ENCODE measurements around the gene ANO10.
"Not testable (repeated sequence)": the region's sequence is repeated elsewhere in the genome, so short reads cannot be mapped to it uniquely, and the experiment has no call there.

The ANO10 gene

GRCh38 chr3:43473244-43473643 is 148.6 kb downstream of the ANO10 start:
- Histone ChIP-seq H3K9me3 (ENCODE audit: control insufficient read depth, insufficient read depth, low read length) (no peaks in the 10 kb centered on the region), H3K36me3 (ENCODE audit: insufficient read depth, low read length) (no peaks in the 10 kb centered on the region), H3K9ac (ENCODE audit: low read depth, low read length) (no peak overlapping the region), H3K4me1 (ENCODE audit: insufficient read depth, low read length) (peaks cover 2% of the 10 kb centered on the region; the same call in 1 of the 2 replicates)

GRCh38 chr3:43468133-43468532 is 153.7 kb downstream of the ANO10 start:
- Histone ChIP-seq H3K9ac (ENCODE audit: low read depth, low read length) (no peak overlapping the region), H3K36me3 (ENCODE audit: insufficient read depth, low read length) (no peaks in the 10 kb centered on the region), H3K9me3 (ENCODE audit: control insufficient read depth, insufficient read depth, low read length) (peaks cover 2% of the 10 kb centered on the region), H3K4me1 (ENCODE audit: insufficient read depth, low read length) (no peaks in the 10 kb centered on the region)

- no peaks in the 10 kb centered on the region for H3K4me1 ChIP-seq (ENCODE audit: insufficient read depth, low read length)
- peaks cover 6% of the 10 kb centered on the region for H3K9me3 ChIP-seq (ENCODE audit: control insufficient read depth, insufficient read depth, low read length)
- no peaks in the 10 kb centered on the region for H3K36me3 ChIP-seq (ENCODE audit: insufficient read depth, low read length)
- no peak overlapping the region for H3K9ac ChIP-seq (ENCODE audit: low read depth, low read length)
Observed at GRCh38 chr3:43465109-43465508, 156.7 kb downstream of the ANO10 start.

GRCh38 chr3:43462566-43462965 is 159.2 kb downstream of the ANO10 start:
- not testable (repeated sequence) for H3K4me1 ChIP-seq (ENCODE audit: insufficient read depth, low read length); H3K36me3 ChIP-seq (ENCODE audit: insufficient read depth, low read length)

GRCh38 chr3:43461345-43461744 is 160.5 kb downstream of the ANO10 start:
- H3K36me3 ChIP-seq (ENCODE audit: insufficient read depth, low read length) = no peaks in the 10 kb centered on the region

More at GRCh38 chr3:43462566-43462965, 159.2 kb downstream of the ANO10 start:
- H3K9ac ChIP-seq (ENCODE audit: low read depth, low read length); H3K9me3 ChIP-seq (ENCODE audit: control insufficient read depth, insufficient read depth, low read length): not testable (repeated sequence)

GRCh38 chr3:43457038-43457437 is 164.8 kb downstream of the ANO10 start:
- H3K4me1 ChIP-seq (ENCODE audit: insufficient read depth, low read length); H3K36me3 ChIP-seq (ENCODE audit: insufficient read depth, low read length); H3K9ac ChIP-seq (ENCODE audit: low read depth, low read length); H3K9me3 ChIP-seq (ENCODE audit: control insufficient read depth, insufficient read depth, low read length): not testable (repeated sequence)

More at GRCh38 chr3:43461345-43461744, 160.5 kb downstream of the ANO10 start:
- Histone ChIP-seq H3K4me1 (ENCODE audit: insufficient read depth, low read length) (no peaks in the 10 kb centered on the region), H3K9me3 (ENCODE audit: control insufficient read depth, insufficient read depth, low read length) (peaks cover 6% of the 10 kb centered on the region), H3K9ac (ENCODE audit: low read depth, low read length) (no peak overlapping the region)

GRCh38 chr3:43455233-43455632 is 166.6 kb downstream of the ANO10 start:
- Histone ChIP-seq H3K9me3 (ENCODE audit: control insufficient read depth, insufficient read depth, low read length) (no peaks in the 10 kb centered on the region), H3K9ac (ENCODE audit: low read depth, low read length) (no peak overlapping the region), H3K36me3 (ENCODE audit: insufficient read depth, low read length) (no peaks in the 10 kb centered on the region), H3K4me1 (ENCODE audit: insufficient read depth, low read length) (no peaks in the 10 kb centered on the region)

GRCh38 chr3:43453981-43454380 is 167.8 kb downstream of the ANO10 start:
- H3K4me1 ChIP-seq (ENCODE audit: insufficient read depth, low read length) = no peaks in the 10 kb centered on the region
- H3K36me3 ChIP-seq (ENCODE audit: insufficient read depth, low read length) = no peaks in the 10 kb centered on the region
- H3K9me3 ChIP-seq (ENCODE audit: control insufficient read depth, insufficient read depth, low read length) = no peaks in the 10 kb centered on the region
- H3K9ac ChIP-seq (ENCODE audit: low read depth, low read length) = no peak overlapping the region

- Histone ChIP-seq H3K36me3 (ENCODE audit: insufficient read depth, low read length) (no peaks in the 10 kb centered on the region), H3K9me3 (ENCODE audit: control insufficient read depth, insufficient read depth, low read length) (no peaks in the 10 kb centered on the region), H3K9ac (ENCODE audit: low read depth, low read length) (no peak overlapping the region), H3K4me1 (ENCODE audit: insufficient read depth, low read length) (no peaks in the 10 kb centered on the region)
Observed at GRCh38 chr3:43451670-43452254, 170.0 kb downstream of the ANO10 start.

GRCh38 chr3:43448098-43448497 is 173.7 kb downstream of the ANO10 start:
- Histone ChIP-seq H3K4me1 (ENCODE audit: insufficient read depth, low read length) (no peaks in the 10 kb centered on the region), H3K9ac (ENCODE audit: low read depth, low read length) (no peak overlapping the region), H3K36me3 (ENCODE audit: insufficient read depth, low read length) (no peaks in the 10 kb centered on the region), H3K9me3 (ENCODE audit: control insufficient read depth, insufficient read depth, low read length) (no peaks in the 10 kb centered on the region)

GRCh38 chr3:43445820-43446219 is 176.0 kb downstream of the ANO10 start:
- Histone ChIP-seq H3K4me1 (ENCODE audit: insufficient read depth, low read length) (no peaks in the 10 kb centered on the region), H3K36me3 (ENCODE audit: insufficient read depth, low read length) (no peaks in the 10 kb centered on the region), H3K9me3 (ENCODE audit: control insufficient read depth, insufficient read depth, low read length) (no peaks in the 10 kb centered on the region), H3K9ac (ENCODE audit: low read depth, low read length) (no peak overlapping the region)

- H3K36me3 ChIP-seq (ENCODE audit: insufficient read depth, low read length) = no peaks in the 10 kb centered on the region
- H3K9ac ChIP-seq (ENCODE audit: low read depth, low read length) = no peak overlapping the region
- no peaks in the 10 kb centered on the region for H3K9me3 ChIP-seq (ENCODE audit: control insufficient read depth, insufficient read depth, low read length)
- H3K4me1 ChIP-seq (ENCODE audit: insufficient read depth, low read length) = no peaks in the 10 kb centered on the region
Observed at GRCh38 chr3:43442872-43443395, 178.9 kb downstream of the ANO10 start.

- Histone ChIP-seq H3K36me3 (ENCODE audit: insufficient read depth, low read length) (no peaks in the 10 kb centered on the region; the same call in 1 of the 2 replicates), H3K9me3 (ENCODE audit: control insufficient read depth, insufficient read depth, low read length) (no peaks in the 10 kb centered on the region), H3K4me1 (ENCODE audit: insufficient read depth, low read length) (peaks cover 16% of the 10 kb centered on the region; the same call in 1 of the 2 replicates), H3K9ac (ENCODE audit: low read depth, low read length) (no peak overlapping the region)
Observed at GRCh38 chr3:43436507-43437140, 185.2 kb downstream of the ANO10 start.

GRCh38 chr3:43435706-43436105 is 186.1 kb downstream of the ANO10 start:
- Histone ChIP-seq H3K36me3 (ENCODE audit: insufficient read depth, low read length) (no peaks in the 10 kb centered on the region; the same call in 1 of the 2 replicates), H3K9me3 (ENCODE audit: control insufficient read depth, insufficient read depth, low read length) (no peaks in the 10 kb centered on the region), H3K9ac (ENCODE audit: low read depth, low read length) (no peak overlapping the region), H3K4me1 (ENCODE audit: insufficient read depth, low read length) (peaks cover 16% of the 10 kb centered on the region; the same call in 1 of the 2 replicates)

- Histone ChIP-seq H3K9ac (ENCODE audit: low read depth, low read length) (no peak overlapping the region), H3K4me1 (ENCODE audit: insufficient read depth, low read length) (peaks cover 16% of the 10 kb centered on the region; the same call in 1 of the 2 replicates), H3K36me3 (ENCODE audit: insufficient read depth, low read length) (no peaks in the 10 kb centered on the region; the same call in 1 of the 2 replicates), H3K9me3 (ENCODE audit: control insufficient read depth, insufficient read depth, low read length) (no peaks in the 10 kb centered on the region)
Observed at GRCh38 chr3:43434431-43434830, 187.4 kb downstream of the ANO10 start.

Data from ES-I3 (cell line).